GM18505 (cell line): ENCODE results near the gene SMIM38.
"Not testable (repeated sequence)": the region's sequence is repeated elsewhere in the genome, so short reads cannot be mapped to it uniquely, and the experiment has no call there.

Experiments used
- ATAC-seq: cut with Tn5 transposase; IDR thresholded peaks from one replicate; pipeline ENCODE4 v1.9.1; 2021; ENCODE audit not compliant: unreplicated experiment
- POLR2A ChIP-seq: IDR thresholded peaks from 4 replicates; pipeline ENCODE4 v1.6.1; 2011; ENCODE audit warnings: borderline replicate concordance; ENCODE audit not compliant: insufficient read depth, insufficient read length; ENCODE audit errors: extremely low read depth

The SMIM38 gene

DNA sequence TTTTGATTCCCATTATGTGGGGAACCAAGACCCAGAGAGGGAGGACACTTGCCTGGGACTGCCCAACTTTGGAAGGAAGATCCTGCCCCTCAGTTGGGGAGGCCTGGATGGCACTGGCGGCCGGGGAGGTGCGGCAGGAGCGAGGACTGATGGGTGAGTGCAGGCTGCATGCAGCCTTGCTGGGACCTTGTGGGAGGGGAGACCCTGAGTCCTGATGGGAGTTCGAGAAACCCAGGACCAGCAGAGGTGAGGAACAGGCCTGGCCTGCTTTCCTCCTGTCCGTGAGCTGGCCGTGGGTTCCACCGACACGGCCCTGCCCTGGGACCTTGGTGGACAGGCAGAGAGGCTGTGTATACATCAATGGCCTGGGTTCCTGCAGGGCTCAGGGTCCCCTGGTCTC is 19.3 kb upstream of the SMIM38 start:
- ATAC-seq: no peak
- no peak for TF ChIP-seq POLR2A

GRCh38 chr11:69137151-69137844 is 18.4 kb upstream of the SMIM38 start:
- no peak for ATAC-seq
- no peak for TF ChIP-seq POLR2A

- no peak for ATAC-seq
- no peak for TF ChIP-seq POLR2A
These were observed 17.5 kb upstream of the SMIM38 start for GRCh38 chr11:69138265-69138664.

- not testable (repeated sequence) for ATAC-seq
These were observed 15.6 kb upstream of the SMIM38 start for GRCh38 chr11:69140161-69140560.

- TF ChIP-seq POLR2A: no peak
- no peak for ATAC-seq
These were observed 15.1 kb upstream of the SMIM38 start for GRCh38 chr11:69140635-69141034.

DNA sequence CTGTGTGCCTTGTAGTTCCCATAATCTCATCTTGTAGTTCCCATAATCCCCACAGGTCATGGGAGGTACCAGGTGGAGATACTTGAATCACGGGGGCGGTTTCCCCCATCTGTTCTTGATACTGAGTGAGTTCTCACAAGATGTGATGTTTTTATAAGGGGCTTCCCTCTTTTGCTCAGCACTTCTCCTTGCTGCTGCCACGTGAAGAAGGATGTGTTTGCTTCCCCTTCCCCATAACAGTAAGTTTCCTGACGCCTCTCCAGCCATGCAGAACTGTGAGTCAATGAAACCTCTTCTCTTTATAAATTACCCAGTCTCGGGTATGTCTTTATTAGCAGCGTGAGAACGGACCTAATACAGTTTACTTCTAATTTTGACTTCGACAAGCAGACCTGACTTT is 14.0 kb upstream of the SMIM38 start:
- ATAC-seq: no peak
- TF ChIP-seq POLR2A: no peak

DNA sequence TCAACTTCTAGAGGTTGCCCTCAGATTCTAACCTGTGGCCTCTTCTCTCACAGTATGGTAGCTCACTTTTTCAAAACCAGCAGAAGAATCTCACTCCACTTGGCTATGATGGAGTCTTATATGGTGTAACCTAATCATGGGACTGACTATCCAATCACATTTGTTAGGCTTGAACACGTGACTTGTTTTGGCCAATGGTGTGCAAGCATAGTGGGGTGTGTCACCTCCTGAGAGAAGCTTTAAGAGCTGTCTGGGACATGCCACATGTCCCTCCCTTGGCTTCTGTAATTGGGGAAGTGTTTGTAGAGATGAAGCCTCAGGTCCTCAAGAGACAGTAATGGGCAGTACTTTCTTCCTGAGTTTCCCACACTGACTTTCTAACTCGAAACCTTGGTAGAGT is 12.8 kb upstream of the SMIM38 start:
- TF ChIP-seq POLR2A: no peak
- no peak for ATAC-seq

- ATAC-seq: no peak
- TF ChIP-seq POLR2A: no peak
These were observed 11.3 kb upstream of the SMIM38 start for GRCh38 chr11:69144316-69145049.

DNA sequence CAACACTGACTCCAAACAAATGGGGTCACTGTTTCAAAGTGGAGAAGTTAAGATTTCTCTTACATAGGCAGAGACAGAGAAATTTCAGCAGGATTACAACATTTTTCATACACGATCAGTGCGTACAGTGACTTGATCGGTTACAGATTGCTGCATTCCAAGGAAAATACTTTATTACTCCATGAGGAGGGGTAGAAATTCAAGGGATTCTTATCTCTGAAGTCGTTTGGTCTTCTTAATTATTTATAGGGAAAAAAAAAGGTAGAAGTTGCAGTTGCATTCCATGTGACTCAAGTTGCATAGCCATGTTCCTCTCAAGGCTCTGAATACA is 10.7 kb upstream of the SMIM38 start:
- no peak for ATAC-seq

GRCh38 chr11:69148377-69148762 is 7.4 kb upstream of the SMIM38 start:
- TF ChIP-seq POLR2A: no peak
- no peak for ATAC-seq

More for the DNA sequence above, 10.7 kb upstream of the SMIM38 start:
- no peak for TF ChIP-seq POLR2A

DNA sequence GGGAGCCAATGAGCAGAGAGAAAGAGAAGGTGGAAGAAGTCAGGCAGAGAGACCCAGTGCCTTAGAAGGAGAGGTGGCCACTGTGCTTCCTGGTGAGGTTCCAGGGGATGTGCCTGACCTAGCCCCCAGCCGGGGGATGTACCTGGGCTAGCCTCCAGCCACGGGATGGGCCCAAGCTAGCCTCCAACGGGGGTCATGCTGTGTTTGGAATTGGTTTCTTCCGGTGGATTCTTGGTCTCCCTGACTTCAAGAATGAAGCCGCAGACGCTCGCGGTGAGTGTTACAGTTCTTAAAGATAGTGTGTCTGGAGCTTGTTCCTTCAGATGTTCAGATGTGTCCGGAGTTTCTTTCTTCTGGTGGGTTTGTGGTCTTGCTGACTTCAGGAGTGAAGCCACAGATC is 6.9 kb upstream of the SMIM38 start:
- no peak for ATAC-seq
- TF ChIP-seq POLR2A: no peak

GRCh38 chr11:69149338-69150045 is 6.2 kb upstream of the SMIM38 start:
- not testable (repeated sequence) for ATAC-seq

- no peak for ATAC-seq
- no peak for TF ChIP-seq POLR2A
These were observed 5.6 kb upstream of the SMIM38 start for GRCh38 chr11:69150175-69150574.

DNA sequence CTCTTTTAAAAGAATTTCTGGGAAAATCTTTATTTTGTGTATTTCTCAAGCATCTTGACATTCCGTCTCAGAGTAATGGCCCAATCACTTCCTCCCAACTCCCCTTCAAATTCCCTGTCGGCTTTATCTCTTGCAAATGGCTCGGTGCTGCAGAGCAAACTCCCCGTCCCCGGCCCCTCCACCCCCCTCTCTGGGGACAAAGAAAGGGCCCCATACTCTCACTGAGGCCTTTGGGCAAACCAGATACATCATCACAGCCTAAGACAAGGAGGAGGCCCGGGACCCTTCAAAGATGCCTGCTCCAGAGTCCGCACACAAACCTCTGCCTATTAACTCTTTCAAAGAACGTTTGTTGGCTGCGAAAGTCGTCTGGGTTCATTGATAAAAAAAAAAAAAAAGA is 3.9 kb upstream of the SMIM38 start:
- ATAC-seq: no peak
- no peak for TF ChIP-seq POLR2A

DNA sequence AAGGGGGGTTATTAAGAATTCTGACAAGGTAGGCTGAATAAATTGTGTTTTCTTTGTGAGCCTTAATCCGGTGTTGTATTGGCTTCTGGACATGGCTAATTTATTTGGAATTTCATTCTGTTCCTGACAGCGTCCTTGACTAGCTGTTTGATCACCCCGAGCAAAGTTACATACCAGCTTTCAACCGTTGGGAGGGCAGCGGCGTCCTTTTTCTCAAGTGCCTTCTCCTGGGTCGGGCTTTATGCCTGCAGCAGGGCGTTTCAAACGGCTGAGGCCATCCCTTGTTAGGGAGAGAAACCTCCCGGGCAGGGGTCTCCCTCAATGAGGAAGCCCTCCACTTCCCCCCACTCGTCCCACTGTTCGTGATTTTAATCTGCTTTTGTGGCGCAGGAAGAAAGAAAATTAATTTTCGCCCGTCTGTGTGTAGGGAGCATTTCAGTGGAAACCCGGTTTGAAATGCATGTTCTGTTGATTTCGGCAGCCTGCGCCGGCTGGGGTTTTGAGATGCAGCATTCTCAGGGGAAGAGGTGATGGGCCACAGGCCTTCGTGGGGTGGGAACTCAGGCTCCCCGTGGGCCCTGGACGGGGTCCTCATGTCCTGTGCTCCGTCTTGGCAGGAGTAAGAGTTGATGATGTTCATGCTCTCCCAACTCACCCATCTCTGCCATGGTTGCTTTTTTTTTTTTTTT is 2.9 kb upstream of the SMIM38 start:
- no peak for ATAC-seq

More for the DNA sequence above, 2.9 kb upstream of the SMIM38 start:
- TF ChIP-seq POLR2A: no peak
